SK-N-SH treated with all-trans-retinoic acid at 6 μM for 48 hours (cell line): ENCODE results near the gene LEO1.

Experiments
- ESRRG ChIP-seq: fragments of 250-450 bp; sonication (Bioruptor Pico); IDR thresholded peaks from 2 replicates; pipeline ENCODE4 v1.6.1; 2021; ENCODE audit warnings: mild to moderate bottlenecking
- TOX ChIP-seq: fragments of 250-450 bp; sonication (Bioruptor Pico); IDR thresholded peaks from 2 replicates; pipeline ENCODE4 v1.8.0; 2021; ENCODE audit warnings: mild to moderate bottlenecking, moderate library complexity, borderline replicate concordance
- ZFP3 ChIP-seq: fragments of 250-450 bp; sonication (Bioruptor Pico); IDR thresholded peaks from 2 replicates; pipeline ENCODE4 v1.5.0; 2020; ENCODE audit warnings: mild to moderate bottlenecking, moderate library complexity
- ZFP30 ChIP-seq: fragments of 450-650 bp; formaldehyde crosslinking; IDR thresholded peaks from 2 replicates; pipeline ENCODE4 v1.5.0; 2022; ENCODE audit warnings: mild to moderate bottlenecking, moderate library complexity
- TF ChIP-seq, protein P1 (sequence below): fragments of 250-450 bp; sonication (Bioruptor Pico); IDR thresholded peaks from 2 replicates; pipeline ENCODE4 v1.8.0; 2020; ENCODE audit warnings: mild to moderate bottlenecking, moderate library complexity, borderline replicate concordance
- TF ChIP-seq, protein P2 (sequence below): fragments of 250-450 bp; sonication (Bioruptor Pico); IDR thresholded peaks from 2 replicates; pipeline ENCODE4 v1.5.1; 2021; ENCODE audit warnings: mild to moderate bottlenecking, moderate library complexity

DNA sequence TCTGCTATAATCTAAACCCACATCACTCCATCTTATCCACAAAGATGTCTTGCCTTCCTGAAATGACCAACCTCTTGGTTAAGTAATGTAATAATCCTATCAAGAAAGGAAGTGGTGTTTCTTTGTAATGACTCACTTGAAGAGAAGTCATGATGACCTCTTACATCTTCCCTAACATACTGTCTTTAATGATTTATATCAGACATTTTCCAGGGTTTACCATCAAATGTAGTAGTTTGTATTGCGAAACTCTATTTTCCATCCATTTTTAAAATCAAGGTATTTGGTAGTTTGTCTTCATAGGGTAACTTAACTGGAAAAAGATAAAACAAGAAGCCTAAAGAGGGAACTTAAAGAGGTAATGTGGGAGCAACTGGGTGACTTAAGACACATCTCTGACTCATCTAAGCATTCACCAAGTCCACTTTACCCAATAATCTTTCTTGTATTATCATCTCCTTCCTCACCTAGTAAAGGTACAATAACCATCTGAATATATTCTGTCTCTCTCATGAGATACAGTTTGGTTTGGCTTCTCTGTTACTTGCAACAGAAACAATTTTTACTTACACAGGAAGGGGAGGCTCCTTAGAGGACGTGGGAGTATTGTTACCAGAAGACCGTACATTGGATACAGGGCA lies 41.7 kb upstream of the LEO1 start:
- TF ChIP-seq ZFP30 (CRISPR knock-in tag), result no peak
- TF ChIP-seq ESRRG, result no peak
- TF ChIP-seq TOX (CRISPR knock-in tag), result no peak
- TF ChIP-seq ZFP3, result no peak
- TF ChIP-seq, protein P1, sequence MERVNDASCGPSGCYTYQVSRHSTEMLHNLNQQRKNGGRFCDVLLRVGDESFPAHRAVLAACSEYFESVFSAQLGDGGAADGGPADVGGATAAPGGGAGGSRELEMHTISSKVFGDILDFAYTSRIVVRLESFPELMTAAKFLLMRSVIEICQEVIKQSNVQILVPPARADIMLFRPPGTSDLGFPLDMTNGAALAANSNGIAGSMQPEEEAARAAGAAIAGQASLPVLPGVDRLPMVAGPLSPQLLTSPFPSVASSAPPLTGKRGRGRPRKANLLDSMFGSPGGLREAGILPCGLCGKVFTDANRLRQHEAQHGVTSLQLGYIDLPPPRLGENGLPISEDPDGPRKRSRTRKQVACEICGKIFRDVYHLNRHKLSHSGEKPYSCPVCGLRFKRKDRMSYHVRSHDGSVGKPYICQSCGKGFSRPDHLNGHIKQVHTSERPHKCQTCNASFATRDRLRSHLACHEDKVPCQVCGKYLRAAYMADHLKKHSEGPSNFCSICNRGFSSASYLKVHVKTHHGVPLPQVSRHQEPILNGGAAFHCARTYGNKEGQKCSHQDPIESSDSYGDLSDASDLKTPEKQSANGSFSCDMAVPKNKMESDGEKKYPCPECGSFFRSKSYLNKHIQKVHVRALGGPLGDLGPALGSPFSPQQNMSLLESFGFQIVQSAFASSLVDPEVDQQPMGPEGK, result no peak
- TF ChIP-seq, protein P2, sequence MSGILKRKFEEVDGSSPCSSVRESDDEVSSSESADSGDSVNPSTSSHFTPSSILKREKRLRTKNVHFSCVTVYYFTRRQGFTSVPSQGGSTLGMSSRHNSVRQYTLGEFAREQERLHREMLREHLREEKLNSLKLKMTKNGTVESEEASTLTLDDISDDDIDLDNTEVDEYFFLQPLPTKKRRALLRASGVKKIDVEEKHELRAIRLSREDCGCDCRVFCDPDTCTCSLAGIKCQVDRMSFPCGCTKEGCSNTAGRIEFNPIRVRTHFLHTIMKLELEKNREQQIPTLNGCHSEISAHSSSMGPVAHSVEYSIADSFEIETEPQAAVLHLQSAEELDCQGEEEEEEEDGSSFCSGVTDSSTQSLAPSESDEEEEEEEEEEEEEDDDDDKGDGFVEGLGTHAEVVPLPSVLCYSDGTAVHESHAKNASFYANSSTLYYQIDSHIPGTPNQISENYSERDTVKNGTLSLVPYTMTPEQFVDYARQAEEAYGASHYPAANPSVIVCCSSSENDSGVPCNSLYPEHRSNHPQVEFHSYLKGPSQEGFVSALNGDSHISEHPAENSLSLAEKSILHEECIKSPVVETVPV (CRISPR knock-in tag), result no peak
